ENCODE data around the gene DNPEP. TPM values are rescaled to one million over a fixed set of nuclear protein-coding genes. Genes with fewer than 3 reads are reported as not detected.

DNPEP gene
- total and polyA plus RNA-seq, 2 of the 8 experiments (the other 6 are each of a cell fraction or from before 2014, with no cell fraction given), result 59.8 to 109 TPM

GRCh38 chr2:219323434-219323833 is 64.3 kb downstream of the DNPEP start:
- no peak for FAIRE-seq
- Histone ChIP-seq H2AFZ (ENCODE audit: low read length) (no peak overlapping the region), H3K79me1 (ENCODE audit: low read depth, low read length) (no peaks in the 10 kb centered on the region), H3K23ac (ENCODE audit: insufficient read length) (no peak overlapping the region), H4K91ac (replicated peaks; ENCODE audit: insufficient read length, low read length) (no peak overlapping the region), H3K36me3 (ENCODE audit: control insufficient read depth in 2 of 4, insufficient read depth in 4 of 4, low read length in 3 of 4) (no peaks in the 10 kb centered on the region), H2BK15ac (ENCODE audit: low read length) (no peak overlapping the region), H3K23me2 (ENCODE audit: low read depth, low read length) (no peaks in the 10 kb centered on the region), H4K20me1 (replicated peaks in 1 of 2; ENCODE audit: control insufficient read depth in 1 of 2, insufficient read depth in 2 of 2, low read length in 2 of 2) (no peaks in the 10 kb centered on the region), H3K79me2 (ENCODE audit: control insufficient read depth in 1 of 2, insufficient read depth in 2 of 2, low read length in 2 of 2) (no peaks in the 10 kb centered on the region), H3K4me2 (ENCODE audit: insufficient read depth in 1 of 2, low read depth in 2 of 2, low read length in 2 of 2) (no peak overlapping the region), H3K9me3 (ENCODE audit: insufficient read depth in 2 of 2, low read depth in 1 of 2, low read length in 1 of 2) (no peaks in the 10 kb centered on the region), H3K18ac (ENCODE audit: extremely low read depth, low read length) (no peak overlapping the region), H3K9ac (replicated peaks in 1 of 4; ENCODE audit: extremely low read depth in 1 of 4, low read depth in 3 of 4, low read length in 3 of 4) (no peak overlapping the region), H2BK20ac (ENCODE audit: low read length) (no peak overlapping the region), H3K27ac (ENCODE audit: low read depth, low read length) (no peak overlapping the region), H4K8ac (ENCODE audit: extremely low read depth, insufficient read depth, low read length) (no peak overlapping the region), H3K14ac (ENCODE audit: insufficient read length) (no peak overlapping the region), H2BK120ac (replicated peaks; ENCODE audit: low read depth, low read length) (no peak overlapping the region), H2BK12ac (ENCODE audit: low read depth, low read length) (no peak overlapping the region), H4K5ac (ENCODE audit: insufficient read length, low read depth, low read length) (no peak overlapping the region), H3K4me3 (ENCODE audit: extremely low read depth in 1 of 4, insufficient read depth in 2 of 4, low read depth in 3 of 4, low read length in 4 of 4) (no peak overlapping the region), H3K56ac (replicated peaks; ENCODE audit: insufficient read length, low read depth, low read length) (no peak overlapping the region), H3K4me1 (replicated peaks in 1 of 4; ENCODE audit: control insufficient read depth in 3 of 4, insufficient read depth in 4 of 4, low read length in 3 of 4) (no peaks in the 10 kb centered on the region), H2AK5ac (ENCODE audit: low read depth, low read length) (no peak overlapping the region), H3K27me3 (replicated peaks in 1 of 4; ENCODE audit: control insufficient read depth in 3 of 4, extremely low read depth in 1 of 4, insufficient read depth in 3 of 4, low read length in 3 of 4) (no peaks in the 10 kb centered on the region; a peak in 2 of 7 replicates), H2BK5ac (ENCODE audit: low read depth, low read length) (no peak overlapping the region), H3K4ac (replicated peaks; ENCODE audit: insufficient read length, low read depth, low read length) (no peak overlapping the region)
- POLR2A ChIA-PET (ENCODE audit: partially characterized antibody), result interaction anchor here (1.1 kb wide), 1 partner anchor 105 kb away, joined by 3 read pairs; the partner anchor contains the start of gene ABCB6
- CTCF ChIA-PET (ENCODE audit: partially characterized antibody), result interaction anchor here (0.9 to 2.9 kb wide), 4 partner anchors 9 to 28 kb away, joined by 4 to 12 read pairs (median 4); partner anchors contain the start of gene RESP18
- WGBS, 2 experiments (ENCODE audit: extremely low coverage in 1 of 2, insufficient coverage in 1 of 2, insufficient read length in 1 of 2, insufficient replicate concordance in 2 of 2, low coverage in 1 of 2, low lambda C conversion rate in 2 of 2, missing lambda C conversion rate in 1 of 2), result 86% methylated on average over 4 of the region's 4 CpGs; no CpG with 5 or more reads in 1 of the 2 experiments
- no peak for DNase-seq (ENCODE audit: low read depth in 1 of 2, low spot score in 2 of 2)
- no peak for TF ChIP-seq CHD2 (IDR thresholded peaks at IDR 0.05; ENCODE audit: low read length)
- no peak for TF ChIP-seq RBBP5 (IDR thresholded peaks at IDR 0.05; ENCODE audit: borderline replicate concordance, low read depth, low read length)
- TF ChIP-seq CTCF (IDR thresholded peaks at IDR 0.05; ENCODE audit: control extremely low read depth in 1 of 3, insufficient read depth in 1 of 3, low read depth in 1 of 3, low read length in 3 of 3), result no peak
- TF ChIP-seq TAF1 (IDR thresholded peaks at IDR 0.05; ENCODE audit: low read depth, low read length), result no peak
- no peak for TF ChIP-seq SP2 (IDR thresholded peaks at IDR 0.05; ENCODE audit: low read length)
- TF ChIP-seq TCF12 (IDR thresholded peaks at IDR 0.05; ENCODE audit: low read depth, low read length), result no peak
- TF ChIP-seq, protein P1, sequence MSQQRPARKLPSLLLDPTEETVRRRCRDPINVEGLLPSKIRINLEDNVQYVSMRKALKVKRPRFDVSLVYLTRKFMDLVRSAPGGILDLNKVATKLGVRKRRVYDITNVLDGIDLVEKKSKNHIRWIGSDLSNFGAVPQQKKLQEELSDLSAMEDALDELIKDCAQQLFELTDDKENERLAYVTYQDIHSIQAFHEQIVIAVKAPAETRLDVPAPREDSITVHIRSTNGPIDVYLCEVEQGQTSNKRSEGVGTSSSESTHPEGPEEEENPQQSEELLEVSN (IDR thresholded peaks at IDR 0.05), result no peak
- no peak for TF ChIP-seq KDM4A (IDR thresholded peaks at IDR 0.05; ENCODE audit: low read depth, low read length, severe bottlenecking)
- no peak for TF ChIP-seq POLR2AphosphoS5 (IDR thresholded peaks at IDR 0.05; ENCODE audit: low read depth, low read length)
- no peak for TF ChIP-seq SP1 (IDR thresholded peaks at IDR 0.05; ENCODE audit: low read depth, low read length)
- no peak for TF ChIP-seq GTF2F1 (IDR thresholded peaks at IDR 0.05; ENCODE audit: borderline replicate concordance, low read depth, low read length)
- TF ChIP-seq CEBPB (IDR thresholded peaks at IDR 0.05; ENCODE audit: low read depth, low read length), result no peak

Measured in H1 (cell line).